WI38 (cell line): ENCODE measurements around the gene ASAH2B.
"Not testable (repeated sequence)": the region's sequence is repeated elsewhere in the genome, so short reads cannot be mapped to it uniquely, and the experiment has no call there.

Experiments
- H3K4me3 ChIP-seq: 2 replicates; pipeline ENCODE4 v1.5.1; 2011; ENCODE audit warnings: low read depth, mild to moderate bottlenecking, control low read depth, low read length
- TF ChIP-seq, protein P1 (sequence below): IDR thresholded peaks from 2 replicates; pipeline ENCODE4 v1.5.1; 2012; ENCODE audit warnings: low read depth, mild to moderate bottlenecking, control low read depth, low read length

The ASAH2B gene

DNA sequence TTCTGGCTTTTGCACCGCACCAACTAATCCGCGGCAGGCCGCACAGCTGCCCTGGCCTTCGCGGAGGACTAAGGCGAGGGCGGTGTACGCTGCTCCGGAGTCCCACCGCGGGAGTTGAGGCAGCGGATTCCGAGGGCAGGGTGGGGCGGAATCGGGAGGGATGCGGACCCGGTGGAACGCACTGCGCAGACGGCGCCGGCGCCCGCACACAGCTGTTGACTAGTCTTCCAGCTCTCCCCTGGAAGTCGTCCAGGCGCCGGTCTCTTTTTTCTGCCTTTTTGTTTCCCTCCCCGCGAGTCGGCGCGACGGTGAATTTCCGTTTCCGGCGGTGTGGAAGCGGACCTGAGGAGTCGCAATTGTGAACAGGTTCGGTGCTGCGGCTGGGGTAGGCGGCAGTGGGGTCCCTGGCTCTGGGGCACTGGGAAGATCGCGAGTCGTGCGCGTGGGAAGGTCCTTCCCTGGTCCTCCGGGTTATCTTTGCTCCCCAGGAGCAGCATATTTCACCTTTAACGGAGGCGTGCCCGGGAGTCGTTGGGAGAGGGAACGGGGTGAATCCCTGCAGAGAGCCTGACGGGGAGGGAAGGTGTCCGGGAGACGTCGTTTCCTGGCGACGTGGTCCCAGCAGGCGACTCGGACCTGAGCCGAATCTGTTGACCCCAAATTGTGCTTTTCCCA lies at the start of gene ASAH2B:
Gene ASAH2B, plus strand, starts transcription at position 319 of the 675 bp plus-strand sequence. CDS start 5,195 bp downstream, outside the sequence.
- TF ChIP-seq, protein P1, sequence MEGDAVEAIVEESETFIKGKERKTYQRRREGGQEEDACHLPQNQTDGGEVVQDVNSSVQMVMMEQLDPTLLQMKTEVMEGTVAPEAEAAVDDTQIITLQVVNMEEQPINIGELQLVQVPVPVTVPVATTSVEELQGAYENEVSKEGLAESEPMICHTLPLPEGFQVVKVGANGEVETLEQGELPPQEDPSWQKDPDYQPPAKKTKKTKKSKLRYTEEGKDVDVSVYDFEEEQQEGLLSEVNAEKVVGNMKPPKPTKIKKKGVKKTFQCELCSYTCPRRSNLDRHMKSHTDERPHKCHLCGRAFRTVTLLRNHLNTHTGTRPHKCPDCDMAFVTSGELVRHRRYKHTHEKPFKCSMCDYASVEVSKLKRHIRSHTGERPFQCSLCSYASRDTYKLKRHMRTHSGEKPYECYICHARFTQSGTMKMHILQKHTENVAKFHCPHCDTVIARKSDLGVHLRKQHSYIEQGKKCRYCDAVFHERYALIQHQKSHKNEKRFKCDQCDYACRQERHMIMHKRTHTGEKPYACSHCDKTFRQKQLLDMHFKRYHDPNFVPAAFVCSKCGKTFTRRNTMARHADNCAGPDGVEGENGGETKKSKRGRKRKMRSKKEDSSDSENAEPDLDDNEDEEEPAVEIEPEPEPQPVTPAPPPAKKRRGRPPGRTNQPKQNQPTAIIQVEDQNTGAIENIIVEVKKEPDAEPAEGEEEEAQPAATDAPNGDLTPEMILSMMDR, result no peak
- H3K4me3 ChIP-seq, result peak within 1 kb of the TSS; percentile 82

DNA sequence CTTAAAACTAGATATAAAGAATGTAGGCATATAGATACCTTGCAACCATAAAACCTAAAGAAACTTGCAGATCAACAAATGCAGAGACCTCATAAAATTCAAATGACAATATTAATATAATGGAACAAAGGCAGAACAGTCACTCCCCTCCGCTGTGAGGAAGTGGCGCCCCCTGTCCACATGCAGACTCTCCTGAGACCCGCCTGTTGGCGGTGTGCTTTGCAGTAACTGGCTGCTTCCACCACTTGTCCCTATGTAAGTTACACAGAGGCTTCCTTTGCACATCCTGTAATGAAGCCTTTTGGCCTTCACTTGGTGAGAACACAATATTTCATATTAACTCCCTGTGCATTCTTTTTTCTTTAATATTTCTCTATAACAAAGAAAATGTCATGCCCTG lies 41.9 kb upstream of the ASAH2B start:
- H3K4me3 ChIP-seq, result not testable (repeated sequence)

DNA sequence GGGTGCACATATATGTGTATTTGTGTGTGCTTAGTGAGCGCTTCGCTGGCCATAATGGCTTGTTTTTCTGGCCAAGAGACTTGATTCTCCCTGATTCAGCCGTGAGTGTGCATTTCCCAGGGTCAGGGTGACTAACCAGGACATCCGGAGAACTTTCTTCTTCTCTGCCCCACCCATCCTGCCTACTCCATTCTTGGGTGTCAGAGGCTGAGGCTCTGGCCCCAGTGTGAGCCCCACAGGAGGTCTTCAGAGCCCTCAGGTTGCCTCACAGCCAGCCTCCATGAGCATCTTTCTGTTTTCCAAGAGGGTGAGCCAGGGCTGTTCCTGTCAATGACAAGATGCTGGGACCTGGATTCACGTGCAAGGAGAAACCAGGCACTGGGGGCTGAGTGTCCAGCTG lies 37.8 kb upstream of the ASAH2B start:
- not testable (repeated sequence) for H3K4me3 ChIP-seq

DNA sequence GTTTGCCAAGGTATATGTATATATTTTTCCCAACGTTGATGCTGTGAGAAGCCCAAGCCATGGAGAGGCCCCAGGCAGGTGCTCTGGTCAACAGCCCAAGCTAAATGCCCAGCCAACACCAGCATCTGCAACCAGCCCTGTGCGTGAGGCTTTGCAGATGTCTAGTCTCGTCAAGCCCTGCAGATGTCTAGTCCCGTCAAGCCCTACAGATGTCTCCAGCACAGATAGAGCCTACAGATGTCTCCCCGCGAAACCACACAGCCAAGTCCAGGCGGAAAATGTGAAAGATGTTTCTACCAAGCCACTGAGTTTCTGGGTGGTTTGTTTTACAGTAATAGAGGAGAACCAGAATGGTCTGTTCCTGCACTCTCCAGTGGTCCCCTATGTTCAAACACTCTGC lies 36.7 kb upstream of the ASAH2B start:
- H3K4me3 ChIP-seq, result not testable (repeated sequence)

DNA sequence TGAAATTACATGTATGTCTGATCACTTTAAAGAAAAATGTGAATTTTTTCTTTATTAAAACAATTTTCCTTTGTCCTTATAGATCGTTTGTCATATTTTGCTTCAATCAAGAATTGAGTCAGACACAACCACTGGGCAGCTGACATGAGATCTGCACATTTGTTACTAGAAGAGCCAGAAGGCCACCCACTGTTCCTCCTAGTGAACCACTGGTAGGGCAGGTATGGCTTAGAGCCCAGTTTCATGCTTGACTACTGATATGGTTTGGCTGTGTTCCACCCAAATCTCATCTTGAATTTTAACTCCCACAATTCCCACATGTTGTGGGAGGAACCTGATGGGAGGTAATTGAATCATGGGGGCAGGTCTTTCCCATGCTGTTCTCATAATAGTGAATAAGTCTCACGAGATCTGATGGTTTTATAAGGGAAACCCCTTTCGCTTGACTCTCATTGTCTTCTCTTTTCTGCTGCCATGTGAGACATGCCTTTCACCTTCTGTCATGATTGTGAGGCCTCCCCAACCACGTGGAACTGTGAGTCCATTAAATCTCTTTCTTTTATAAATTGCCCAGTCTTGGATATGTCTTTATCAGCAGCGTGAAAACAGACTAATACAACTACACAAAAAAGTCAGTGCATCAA lies 35.2 kb upstream of the ASAH2B start:
- H3K4me3 ChIP-seq, result not testable (repeated sequence)

DNA sequence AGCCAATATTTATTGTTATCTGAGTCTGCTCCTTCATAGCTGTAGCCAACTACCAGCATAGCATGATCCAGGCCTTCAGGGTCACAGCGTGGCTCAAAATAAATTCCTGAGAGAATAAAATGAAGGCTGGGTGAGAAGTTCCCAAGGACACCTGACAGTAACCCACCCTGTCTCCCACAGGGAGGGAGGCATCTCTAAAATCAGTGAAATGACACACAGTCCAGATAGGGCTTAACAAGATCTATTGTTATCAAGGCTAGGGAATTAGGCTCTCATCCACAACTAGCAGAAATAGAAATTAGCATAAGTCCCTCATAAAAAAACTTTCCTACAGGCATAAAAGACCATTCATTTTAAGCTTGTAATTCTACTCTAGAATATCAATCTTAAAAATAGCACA lies 33.7 kb upstream of the ASAH2B start:
- not testable (repeated sequence) for H3K4me3 ChIP-seq

DNA sequence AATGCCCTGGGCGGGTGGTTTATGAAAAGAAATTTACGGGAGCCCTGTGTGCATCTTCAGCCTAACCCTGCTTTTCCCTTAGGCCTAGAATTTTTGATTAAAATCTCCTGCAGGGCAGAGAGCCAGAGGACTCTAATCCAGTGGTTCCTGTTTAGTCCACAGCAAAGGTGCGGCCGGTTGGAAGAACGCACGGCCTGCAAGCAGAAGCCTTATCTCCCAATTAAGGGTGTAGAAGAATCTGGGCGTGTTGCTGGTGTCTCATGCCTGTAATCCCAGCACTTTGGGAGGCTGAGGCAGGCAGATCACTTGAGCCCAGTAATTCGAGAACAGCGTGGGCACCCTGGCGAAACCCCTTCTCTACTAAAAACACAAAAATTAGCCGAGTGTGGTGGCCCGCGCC lies 29.5 kb upstream of the ASAH2B start:
- not testable (repeated sequence) for H3K4me3 ChIP-seq

DNA sequence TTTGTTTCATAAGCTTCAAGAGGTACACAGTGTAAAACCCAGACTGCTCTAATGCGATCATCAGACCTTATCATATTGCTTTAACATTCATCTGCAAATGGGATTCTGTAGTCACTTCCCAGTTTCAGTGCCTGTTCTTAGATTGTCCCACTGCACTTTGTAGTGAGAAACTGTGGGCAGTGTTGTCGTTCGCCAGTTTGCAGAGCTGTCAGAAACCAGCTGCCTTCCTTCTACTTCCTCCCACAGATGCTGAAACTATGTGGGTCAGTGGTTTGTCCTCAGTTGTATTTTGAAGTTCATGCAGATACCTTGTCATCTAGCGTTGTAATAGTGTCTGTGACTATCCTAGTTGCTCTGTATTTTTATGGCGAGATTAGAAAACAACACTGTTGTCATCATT lies 15.9 kb upstream of the ASAH2B start:
- H3K4me3 ChIP-seq, result not testable (repeated sequence)

DNA sequence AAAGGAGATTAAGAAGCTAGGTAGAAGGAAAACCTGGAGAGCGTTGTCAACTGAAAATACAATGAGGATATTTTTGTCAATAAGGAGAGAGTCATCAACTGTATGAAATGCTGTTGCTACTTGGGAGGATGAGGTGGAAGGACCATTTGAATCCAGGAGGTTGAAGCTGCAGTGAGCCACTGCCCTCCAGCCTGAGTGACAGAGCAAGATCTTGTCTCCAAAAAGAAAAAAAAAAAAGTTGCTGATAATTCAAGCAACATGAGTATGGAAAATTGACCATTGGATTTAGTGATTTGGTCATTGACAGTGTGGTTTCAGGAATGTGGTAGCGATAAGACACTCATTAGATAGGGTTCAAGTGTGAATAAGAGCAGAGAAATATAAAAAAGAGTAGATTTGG lies 11.6 kb upstream of the ASAH2B start:
- H3K4me3 ChIP-seq, result not testable (repeated sequence)

DNA sequence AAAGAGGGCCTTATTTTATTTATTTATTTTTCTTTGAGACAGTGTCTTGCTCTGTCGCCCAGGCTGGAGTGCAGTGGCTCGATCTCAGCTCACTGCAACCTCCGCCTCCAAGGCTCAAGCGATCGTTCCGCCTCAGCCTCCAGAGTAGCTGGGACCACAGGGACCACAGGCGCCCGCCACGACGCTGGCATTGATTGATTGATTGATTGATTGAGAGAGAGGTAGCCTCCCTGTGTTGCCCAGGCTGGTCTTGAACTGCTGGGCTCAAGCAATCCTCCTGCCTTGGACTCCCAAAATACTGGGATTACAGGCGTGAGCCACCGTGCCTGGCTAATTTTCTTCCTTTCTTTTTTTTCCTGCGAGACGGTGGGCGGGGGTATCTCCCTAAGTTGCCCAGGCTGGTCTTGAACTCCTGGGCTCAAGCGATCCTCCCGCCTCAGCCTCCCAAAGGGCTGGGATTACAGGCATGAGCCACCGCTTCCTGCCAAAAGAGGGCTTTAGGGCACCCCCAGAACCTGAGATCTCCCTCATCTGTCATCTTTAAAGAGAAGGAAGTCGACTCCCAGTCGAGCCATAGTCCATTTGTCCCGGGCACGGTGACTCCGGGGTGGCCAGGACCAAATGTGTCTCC lies 634 bp upstream of the ASAH2B start:
- H3K4me3 ChIP-seq, result peak overlapping the region; percentile 82

DNA sequence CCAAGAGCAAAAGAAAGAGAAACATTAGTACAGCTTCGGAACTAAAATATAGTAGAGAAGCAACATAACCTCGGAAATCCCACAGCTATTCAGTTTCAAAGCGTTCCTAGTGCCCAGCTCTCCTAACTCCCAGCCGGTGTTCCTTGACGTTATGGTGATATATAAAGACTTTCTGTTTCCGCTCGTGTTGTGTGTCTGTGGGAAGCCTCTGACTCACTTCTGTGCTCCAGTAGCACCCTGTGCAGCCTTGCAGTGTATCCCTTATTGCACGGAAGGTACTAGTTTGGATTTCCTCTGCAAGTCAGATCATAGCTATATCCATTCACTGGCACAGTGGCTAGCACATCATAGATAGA lies 535 bp downstream of the ASAH2B start:
- TF ChIP-seq, protein P1, result no peak
- peak overlapping the region; percentile 82 for H3K4me3 ChIP-seq

DNA sequence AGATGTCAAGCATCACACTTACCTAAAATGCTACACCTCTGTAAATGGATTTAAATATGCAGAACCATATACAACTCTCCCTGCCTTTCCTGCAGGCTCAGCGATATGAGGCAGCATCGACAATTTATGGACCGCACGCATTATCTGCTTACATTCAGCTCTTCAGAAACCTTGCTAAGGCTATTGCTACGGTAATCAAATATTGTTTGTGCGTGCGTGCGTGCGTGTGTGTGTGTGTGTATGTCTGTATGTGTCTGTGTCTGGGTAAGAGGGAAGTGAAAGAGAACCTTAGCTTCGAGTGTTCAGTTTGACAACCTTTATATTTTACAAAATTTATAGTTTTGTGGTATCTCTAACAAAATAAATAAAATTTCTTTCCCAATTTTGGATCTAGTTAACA lies 3.1 kb downstream of the ASAH2B start:
- H3K4me3 ChIP-seq, result not testable (repeated sequence)

DNA sequence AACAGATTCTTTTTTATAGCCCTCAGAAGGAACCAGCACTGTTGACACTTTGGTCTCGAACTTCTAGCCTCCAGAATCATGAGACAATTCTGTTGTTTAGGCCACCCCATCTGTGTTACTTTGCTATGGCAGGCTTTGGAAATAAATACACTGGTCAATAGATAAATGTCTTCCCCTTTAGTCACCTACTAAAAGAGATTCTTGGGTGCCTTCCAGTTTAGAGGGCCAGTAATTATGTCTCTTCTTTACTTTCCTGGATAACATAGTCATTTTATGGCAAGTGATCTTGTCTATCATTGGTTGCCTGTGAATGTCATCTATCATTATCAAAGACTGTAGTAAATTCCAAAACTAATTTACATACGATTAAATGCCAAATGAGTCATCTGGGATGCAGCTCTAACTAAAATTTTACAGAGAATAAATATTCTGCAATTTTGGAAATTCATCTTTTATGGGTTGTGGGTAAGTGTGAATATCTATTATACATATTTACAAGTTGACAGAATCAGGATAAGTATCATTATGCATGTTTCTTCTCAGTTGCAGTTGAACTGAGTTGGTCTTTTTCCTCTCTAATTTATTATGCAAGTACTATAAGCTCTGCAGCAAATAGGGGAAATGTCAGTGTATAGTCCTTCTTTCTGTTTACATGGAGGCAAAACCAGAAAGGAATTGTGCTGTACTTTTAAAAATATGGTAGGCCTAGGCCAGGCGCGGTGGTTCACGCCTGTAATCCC lies 27.2 kb downstream of the ASAH2B start:
- not testable (repeated sequence) for H3K4me3 ChIP-seq

DNA sequence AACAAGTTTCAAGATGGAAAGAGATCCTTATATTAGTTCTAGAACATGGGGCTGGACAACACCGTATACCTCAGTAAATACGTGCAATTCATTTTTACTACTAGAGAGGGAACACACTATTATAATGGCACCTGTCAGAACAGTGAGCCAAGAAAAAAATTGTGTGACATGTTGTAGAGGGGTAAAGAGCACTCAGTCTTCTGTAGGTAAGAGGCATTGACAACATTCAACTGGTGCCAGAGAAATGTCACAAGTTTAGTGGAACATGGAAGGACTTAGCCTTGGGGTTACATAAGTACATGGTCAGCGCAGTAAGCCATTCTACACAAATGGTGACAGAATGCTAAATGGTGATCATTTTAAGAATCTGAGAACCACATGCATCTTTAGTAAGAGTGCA lies 32.3 kb downstream of the ASAH2B start:
- not testable (repeated sequence) for H3K4me3 ChIP-seq

DNA sequence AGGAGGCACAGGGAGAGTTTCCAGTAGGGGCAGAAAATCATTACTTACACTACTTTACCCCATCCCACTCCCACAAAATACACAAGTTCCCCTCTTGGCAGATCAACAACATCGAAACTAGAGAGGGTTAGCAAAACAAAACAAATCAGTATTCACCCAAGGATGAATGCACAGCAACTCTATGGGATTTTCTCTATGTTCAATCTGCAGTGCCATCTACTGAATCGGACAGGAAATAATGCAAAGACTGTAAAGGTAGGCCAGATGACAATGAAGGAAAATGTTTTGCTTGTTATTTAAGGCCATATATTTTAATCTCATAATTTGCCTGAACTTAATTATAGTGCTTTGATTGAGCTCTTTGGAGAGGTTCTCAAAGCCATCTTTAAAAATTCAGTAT lies 35.1 kb downstream of the ASAH2B start:
- not testable (repeated sequence) for H3K4me3 ChIP-seq

DNA sequence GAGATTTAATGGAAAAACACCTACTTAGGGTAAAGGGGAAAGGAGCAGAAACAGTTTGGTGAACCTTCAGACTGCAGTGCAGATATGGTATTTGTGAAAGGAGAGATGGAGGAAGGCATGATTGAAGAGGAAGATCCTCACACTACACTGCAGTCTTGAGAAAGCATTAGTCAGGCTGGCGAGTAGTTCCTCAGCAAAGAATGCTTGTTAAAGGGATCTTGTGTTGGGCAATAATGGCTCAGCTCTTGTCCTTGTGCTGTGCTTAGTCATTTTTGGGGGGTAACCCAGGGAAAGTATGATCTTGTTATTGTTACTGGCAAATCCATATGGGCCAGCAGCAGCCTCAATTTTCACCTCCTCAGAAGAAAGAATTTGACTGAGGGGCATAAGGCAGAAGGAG lies 40.3 kb downstream of the ASAH2B start:
- not testable (repeated sequence) for H3K4me3 ChIP-seq

DNA sequence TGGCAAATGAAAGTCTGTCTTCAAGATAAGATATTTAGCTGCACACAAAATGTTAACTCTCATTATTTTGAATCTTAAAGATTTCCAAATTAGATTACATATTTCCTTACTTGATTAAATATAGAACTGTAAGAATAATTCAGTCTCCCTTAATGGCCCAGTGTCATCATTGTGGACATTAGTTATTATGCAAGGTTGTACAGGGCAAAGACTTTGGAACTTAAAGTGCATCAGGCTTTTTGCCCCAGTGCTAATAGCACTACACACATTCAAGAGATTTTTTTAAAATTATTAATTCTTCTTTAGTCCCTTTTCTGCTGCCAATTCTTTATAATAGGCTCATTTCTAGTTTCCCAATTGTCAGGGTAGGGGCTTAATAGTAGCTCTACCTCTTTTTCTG lies 42.3 kb downstream of the ASAH2B start:
- not testable (repeated sequence) for H3K4me3 ChIP-seq

DNA sequence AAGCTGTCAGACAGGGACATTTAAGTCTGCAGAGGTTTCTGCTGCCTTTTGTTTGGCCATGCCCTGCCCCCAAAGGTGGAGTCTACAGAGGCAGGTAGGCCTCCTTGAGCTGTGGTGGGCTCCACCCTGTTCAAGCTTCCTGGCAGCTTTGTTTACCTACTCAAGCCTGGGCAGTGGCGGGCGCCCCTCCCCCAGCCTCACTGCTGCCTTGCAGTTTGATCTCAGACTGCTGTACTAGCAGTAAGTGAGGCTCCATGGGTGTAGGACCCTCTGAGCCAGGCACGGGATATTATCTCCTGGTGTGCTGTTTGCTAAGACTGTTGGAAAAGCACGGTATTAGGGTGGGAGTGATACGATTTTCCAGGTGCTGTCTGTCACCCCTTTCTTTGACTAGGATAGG lies 48.2 kb downstream of the ASAH2B start:
- H3K4me3 ChIP-seq, result not testable (repeated sequence)
